Neuronal stem cell (in vitro differentiated cells): ENCODE results near the gene THRAP3.

Source experiments
- DNase-seq: peaks from one replicate; pipeline ENCODE4 v3.0.0-alpha.2; 2013; ENCODE audit warnings: low spot score
- H2AFZ ChIP-seq: one replicate; pipeline ENCODE4 v1.6.1; 2013; ENCODE audit warnings: mild to moderate bottlenecking, low read length, inconsistent platforms
- H2AK5ac ChIP-seq: 2 replicates; pipeline ENCODE4 v1.6.1; 2013; ENCODE audit warnings: low read depth, mild to moderate bottlenecking, inconsistent platforms, low read length, moderate library complexity, mixed read lengths
- H2BK120ac ChIP-seq: 2 replicates; pipeline ENCODE4 v1.6.1; 2013; ENCODE audit warnings: low read depth, mild to moderate bottlenecking, inconsistent platforms, low read length, moderate library complexity, mixed read lengths
- H2BK12ac ChIP-seq: one replicate; pipeline ENCODE4 v1.6.1; 2013; ENCODE audit warnings: low read length, inconsistent platforms
- H2BK15ac ChIP-seq: 2 replicates; pipeline ENCODE4 v1.6.1; 2013; ENCODE audit warnings: mild to moderate bottlenecking, low read length, inconsistent platforms, mixed read lengths
- H2BK5ac ChIP-seq: one replicate; pipeline ENCODE4 v1.6.1; 2013; ENCODE audit warnings: inconsistent platforms, mild to moderate bottlenecking, low read length, moderate library complexity
- H3K14ac ChIP-seq: one replicate; pipeline ENCODE4 v1.6.1; 2013; ENCODE audit warnings: low read length, inconsistent platforms
- H3K18ac ChIP-seq: 2 replicates; pipeline ENCODE4 v1.6.1; 2013; ENCODE audit warnings: low read length, inconsistent platforms
- H3K23ac ChIP-seq: 2 replicates; pipeline ENCODE4 v1.6.1; 2013; ENCODE audit warnings: low read depth, mild to moderate bottlenecking, mixed read lengths, low read length, inconsistent platforms; ENCODE audit not compliant: poor library complexity
- H3K27ac ChIP-seq: replicated peaks from 3 replicates; pipeline ENCODE4 v1.5.1; 2013; ENCODE audit warnings: low read length, inconsistent platforms
- H3K27me3 ChIP-seq, 3 experiments: 2 replicates each; pipeline ENCODE4 v1.6.1; 2013; ENCODE audit warnings: low read length in 3 of 3, mild to moderate bottlenecking in 2 of 3, inconsistent platforms in 1 of 3, low read depth in 1 of 3, mixed read lengths in 1 of 3, moderate library complexity in 1 of 3; ENCODE audit not compliant: control insufficient read depth in 3 of 3, insufficient read depth in 3 of 3
- H3K36me3 ChIP-seq, 2 donors: replicated peaks in 1 of 2; 2 replicates each; pipeline ENCODE4 v1.6.1; 2013; ENCODE audit warnings: low read length in 2 of 2; ENCODE audit not compliant: control insufficient read depth in 2 of 2, insufficient read depth in 2 of 2
- H3K4ac ChIP-seq: 2 replicates; pipeline ENCODE4 v1.6.1; 2013; ENCODE audit warnings: inconsistent platforms, mild to moderate bottlenecking, low read length, moderate library complexity
- H3K4me1 ChIP-seq, 2 donors: 1 replicate in 1 of 2; 2 replicates in 1 of 2; pipeline ENCODE4 v1.6.1; 2013; ENCODE audit warnings: low read length in 2 of 2, low read depth in 1 of 2; ENCODE audit not compliant: control insufficient read depth in 2 of 2, insufficient read depth in 1 of 2
- H3K4me2 ChIP-seq: one replicate; pipeline ENCODE4 v1.6.1; 2013; ENCODE audit warnings: mild to moderate bottlenecking, low read length, inconsistent platforms; ENCODE audit not compliant: insufficient read depth, poor library complexity, severe bottlenecking
- H3K4me3 ChIP-seq, 2 donors: 2 replicates each; pipeline ENCODE4 v1.5.1; 2013; ENCODE audit warnings: low read length in 2 of 2, mild to moderate bottlenecking in 2 of 2, inconsistent platforms in 1 of 2, moderate library complexity in 1 of 2
- H3K79me1 ChIP-seq: one replicate; pipeline ENCODE4 v1.6.1; 2013; ENCODE audit warnings: low read depth, mild to moderate bottlenecking, inconsistent platforms, low read length, moderate library complexity
- H3K9ac ChIP-seq: one replicate; pipeline ENCODE4 v1.6.1; 2013; ENCODE audit warnings: mild to moderate bottlenecking, low read depth, low read length, inconsistent platforms; ENCODE audit not compliant: poor library complexity
- H3K9me3 ChIP-seq, 2 donors: replicated peaks in 1 of 2; 2 replicates each; pipeline versions ENCODE3 to v1.6.1; 2013; ENCODE audit warnings: low read length in 2 of 2, mild to moderate bottlenecking in 2 of 2, inconsistent platforms in 1 of 2, low read depth in 1 of 2, mixed read lengths in 1 of 2, moderate library complexity in 1 of 2; ENCODE audit not compliant: control insufficient read depth in 2 of 2, insufficient read depth in 1 of 2
- H4K8ac ChIP-seq: one replicate; pipeline ENCODE4 v1.6.1; 2013; ENCODE audit warnings: low read depth, mild to moderate bottlenecking, inconsistent platforms, low read length, moderate library complexity
- H4K91ac ChIP-seq: one replicate; pipeline ENCODE4 v1.6.1; 2013; ENCODE audit warnings: low read length, low read depth, mild to moderate bottlenecking, inconsistent platforms; ENCODE audit not compliant: poor library complexity
- WGBS, 2 donors: extraction: QIAGEN DNeasy Blood & Tissue Kit; methylation state at CpG; one replicate each; pipeline ENCODE4 v1.1.7; 2013; ENCODE audit warnings: missing lambda C conversion rate in 2 of 2, mixed read lengths in 1 of 2; ENCODE audit not compliant: insufficient read length in 2 of 2, insufficient replicate concordance in 1 of 2; ENCODE audit errors: extremely low coverage in 2 of 2; 5-methylcytosine and 5-hydroxymethylcytosine counted together

Gene THRAP3

GRCh38 chr1:36295390-36295789, 71.1 kb downstream of the THRAP3 start:
- Histone ChIP-seq H3K36me3 (peaks cover 35 to 96% of the 10 kb centered on the region in 2 donors), H2BK120ac (no peak overlapping the region), H3K4ac (no peak overlapping the region), H2BK15ac (no peak overlapping the region), H3K27ac (no peak overlapping the region), H3K27me3 (no peaks in the 10 kb centered on the region), H3K4me2 (no peak overlapping the region), H3K79me1 (no peaks in the 10 kb centered on the region), H4K91ac (no peak overlapping the region), H3K23ac (no peak overlapping the region), H2BK12ac (no peak overlapping the region), H4K8ac (no peak overlapping the region), H3K18ac (no peak overlapping the region), H3K9ac (no peak overlapping the region), H3K14ac (no peak overlapping the region), H2AFZ (no peak overlapping the region), H3K4me3 (no peak overlapping the region), H3K9me3 (no peaks in the 10 kb centered on the region), H2AK5ac (no peak overlapping the region), H2BK5ac (no peak overlapping the region), H3K4me1 (no peaks in the 10 kb centered on the region)
- no CpG with 5 or more reads among the region's 2 CpGs for WGBS, 2 donors
- DNase-seq, result no peak

- Histone ChIP-seq H3K23ac (no peak overlapping the region), H3K79me1 (no peaks in the 10 kb centered on the region), H3K27ac (no peak overlapping the region), H3K4me3 (no peak overlapping the region), H4K8ac (no peak overlapping the region), H3K27me3 (no peaks in the 10 kb centered on the region), H2BK5ac (no peak overlapping the region), H4K91ac (no peak overlapping the region), H3K4me1 (no peaks in the 10 kb centered on the region), H2BK120ac (no peak overlapping the region), H3K9ac (no peak overlapping the region), H3K4me2 (no peak overlapping the region), H3K4ac (no peak overlapping the region), H2BK15ac (no peak overlapping the region), H2AFZ (no peak overlapping the region), H3K18ac (no peak overlapping the region), H2BK12ac (no peak overlapping the region), H2AK5ac (no peak overlapping the region), H3K14ac (no peak overlapping the region), H3K36me3 (peaks cover 38 to 96% of the 10 kb centered on the region in 2 donors), H3K9me3 (no peaks in the 10 kb centered on the region)
- no CpG with 5 or more reads among the region's 2 CpGs for WGBS, 2 donors
- no peak for DNase-seq
Observed at GRCh38 chr1:36297062-36297461, 72.8 kb downstream of the THRAP3 start.

GRCh38 chr1:36298640-36299039, 74.4 kb downstream of the THRAP3 start:
- H3K4me3 ChIP-seq, result no peak overlapping the region
- no peaks in the 10 kb centered on the region for H3K79me1 ChIP-seq
- H2AFZ ChIP-seq, result no peak overlapping the region
- H3K36me3 ChIP-seq, result peaks cover 41 to 96% of the 10 kb centered on the region in 2 donors
- no peak overlapping the region for H3K27ac ChIP-seq
- no peak for DNase-seq
- H3K9ac ChIP-seq, result peak overlapping the region; percentile 24
- no peak overlapping the region for H2BK15ac ChIP-seq
- H2BK5ac ChIP-seq, result no peak overlapping the region
- no peak overlapping the region for H3K18ac ChIP-seq
- H2BK12ac ChIP-seq, result no peak overlapping the region
- H3K23ac ChIP-seq, result no peak overlapping the region
- no peak overlapping the region for H3K14ac ChIP-seq
- H2BK120ac ChIP-seq, result no peak overlapping the region
- no peaks in the 10 kb centered on the region for H3K27me3 ChIP-seq
- peaks cover 0 to under 1% of the 10 kb centered on the region in 2 donors for H3K4me1 ChIP-seq
- H4K8ac ChIP-seq, result no peak overlapping the region
- no peak overlapping the region for H2AK5ac ChIP-seq
- H3K4me2 ChIP-seq, result no peak overlapping the region
- no peak overlapping the region for H3K4ac ChIP-seq
- no CpG with 5 or more reads among the region's 5 CpGs for WGBS, 2 donors
- H4K91ac ChIP-seq, result no peak overlapping the region
- H3K9me3 ChIP-seq, result no peaks in the 10 kb centered on the region

- Histone ChIP-seq H4K8ac (no peak overlapping the region), H3K9ac (no peak overlapping the region), H3K9me3 (no peaks in the 10 kb centered on the region), H3K36me3 (peaks cover 45 to 97% of the 10 kb centered on the region in 2 donors), H3K4me3 (no peak overlapping the region), H3K23ac (no peak overlapping the region), H2AFZ (no peak overlapping the region), H2BK120ac (no peak overlapping the region), H3K18ac (no peak overlapping the region), H2AK5ac (no peak overlapping the region), H3K27me3 (no peaks in the 10 kb centered on the region), H4K91ac (no peak overlapping the region), H3K4me2 (no peak overlapping the region), H2BK12ac (no peak overlapping the region), H2BK15ac (no peak overlapping the region), H3K14ac (no peak overlapping the region), H3K79me1 (no peaks in the 10 kb centered on the region), H3K4me1 (peaks cover 2 to 5% of the 10 kb centered on the region in 2 donors), H3K27ac (no peak overlapping the region), H3K4ac (no peak overlapping the region), H2BK5ac (no peak overlapping the region)
- DNase-seq, result no peak
- WGBS, 2 donors, result no CpG with 5 or more reads among the region's 1 CpG
Observed at GRCh38 chr1:36300526-36300925, 76.3 kb downstream of the THRAP3 start.
